ENCODE measurements around the gene TSPAN5. TPM values are rescaled to one million over a fixed set of nuclear protein-coding genes. Genes with fewer than 3 reads are reported as not detected.

The TSPAN5 gene
- total and polyA plus RNA-seq, 11 donors = 1.0 to 10.2 (median 5.6) TPM

DNA sequence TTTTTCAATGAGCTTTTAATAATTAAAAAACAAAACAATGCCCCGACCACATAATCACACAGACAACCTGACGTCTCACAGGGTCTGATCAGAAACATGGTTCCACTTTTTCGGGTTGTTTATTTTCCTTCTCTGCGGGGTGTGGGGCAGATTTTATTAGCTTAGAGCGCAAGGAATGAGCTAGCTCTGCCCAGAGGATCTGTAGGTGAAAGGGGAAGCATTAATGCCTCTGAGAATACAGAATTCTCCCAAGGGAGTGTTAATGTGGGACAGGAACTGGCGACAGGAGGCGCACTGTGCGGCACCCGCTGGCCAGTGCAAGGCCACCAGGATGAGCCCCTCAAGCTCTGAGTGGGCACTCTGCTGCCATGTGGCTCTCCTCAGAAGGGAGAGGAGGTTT, 181.5 kb downstream of the TSPAN5 start:
- intact Hi-C loops (cut with DNase I) = loop anchor here in 1 of 10 donors (10.0 kb wide), 1 partner anchor 458 kb away; no protein-coding TSS in a partner anchor
- no peaks in the 10 kb centered on the region for H3K27me3 ChIP-seq
- no peaks in the 10 kb centered on the region for H3K9me3 ChIP-seq
- ATAC-seq (no peak), DNase-seq (no peak)
- no peaks in the 10 kb centered on the region for H3K4me1 ChIP-seq
- 95 to 97% (median 97%) methylated on average over 9 of the region's 9 CpGs for WGBS, 4 donors
- TF ChIP-seq POLR2A (IDR thresholded peaks at IDR 0.05) (no peak), CTCF (IDR thresholded peaks at IDR 0.05) (no peak)
- no peak overlapping the region for H3K4me3 ChIP-seq
- H3K36me3 ChIP-seq = peaks cover 0 to 6% (median 0%) of the 10 kb centered on the region in 9 donors
- no peak overlapping the region for H3K27ac ChIP-seq

- H3K27me3 ChIP-seq = no peaks in the 10 kb centered on the region
- no peaks in the 10 kb centered on the region for H3K4me1 ChIP-seq
- no peak overlapping the region for H3K27ac ChIP-seq
- WGBS, 4 donors = 95 to 98% (median 96%) methylated on average over 3 of the region's 3 CpGs
- intact Hi-C loops (cut with DNase I) = loop anchor here in 1 of 10 donors (10.0 kb wide), 1 partner anchor 460 kb away; no protein-coding TSS in a partner anchor
- H3K36me3 ChIP-seq = peaks cover 0 to 6% (median 0%) of the 10 kb centered on the region in 9 donors
- no peak for TF ChIP-seq CTCF (IDR thresholded peaks at IDR 0.05)
- TF ChIP-seq POLR2A (IDR thresholded peaks at IDR 0.05) = no peak
- H3K9me3 ChIP-seq = no peaks in the 10 kb centered on the region
- H3K4me3 ChIP-seq = no peak overlapping the region
- DNase-seq = no peak
- ATAC-seq = no peak
Measured at GRCh38 chr4:98474408-98474844, 184.0 kb downstream of the TSPAN5 start.

DNA sequence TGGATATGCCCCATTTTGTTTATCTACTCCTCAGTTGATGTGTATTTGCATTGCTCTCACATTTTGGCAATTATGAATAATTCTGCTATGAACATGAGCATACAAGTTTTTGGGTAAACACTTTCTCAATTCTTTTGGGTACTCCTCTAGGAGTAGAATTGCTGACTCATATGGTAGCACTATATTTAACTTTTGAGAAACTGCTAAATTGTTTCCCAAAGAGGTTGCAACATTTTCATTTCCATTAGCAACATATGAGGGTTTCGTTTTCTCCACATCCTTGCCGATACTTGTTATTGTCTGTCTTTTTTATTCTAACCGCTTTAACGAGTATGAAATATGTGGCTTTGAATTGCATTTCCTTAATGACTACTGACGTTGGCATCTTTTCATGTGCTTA, 185.4 kb downstream of the TSPAN5 start:
- intact Hi-C loops (cut with DNase I) = loop anchor here in 1 of 10 donors (10.0 kb wide), 1 partner anchor 462 kb away; no protein-coding TSS in a partner anchor
- H3K27ac ChIP-seq = no peak overlapping the region
- ATAC-seq (no peak), DNase-seq (no peak)
- 87 to 90% (median 89%) methylated on average over 5 of the region's 5 CpGs for WGBS, 4 donors
- no peaks in the 10 kb centered on the region for H3K9me3 ChIP-seq
- H3K27me3 ChIP-seq = no peaks in the 10 kb centered on the region
- H3K36me3 ChIP-seq = peaks cover 0 to 6% (median 0%) of the 10 kb centered on the region in 9 donors
- TF ChIP-seq POLR2A (IDR thresholded peaks at IDR 0.05) = no peak
- TF ChIP-seq CTCF (IDR thresholded peaks at IDR 0.05) = no peak
- H3K4me3 ChIP-seq = no peak overlapping the region
- peaks cover 0 to 13% (median 6%) of the 10 kb centered on the region in 12 donors for H3K4me1 ChIP-seq

DNA sequence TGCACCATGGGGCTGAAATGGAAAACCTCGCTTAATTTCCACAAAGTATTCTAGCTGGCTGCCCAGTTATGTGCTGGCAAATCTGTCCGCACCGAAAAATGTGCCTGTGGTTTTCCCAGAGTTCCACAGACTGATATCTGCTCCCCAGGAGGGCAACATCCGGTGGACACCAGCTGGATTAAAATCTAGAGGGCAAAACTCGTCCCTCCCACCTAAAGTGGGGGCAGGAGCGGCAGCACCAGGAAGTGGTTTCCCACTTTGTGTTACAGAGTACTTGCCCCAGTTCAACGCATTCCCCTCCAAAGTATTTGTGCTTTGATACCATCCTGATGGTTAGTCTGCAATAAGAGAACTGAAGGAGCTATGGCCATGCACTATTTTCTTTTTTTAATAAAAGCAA, 187.6 kb downstream of the TSPAN5 start:
- no peaks in the 10 kb centered on the region for H3K9me3 ChIP-seq
- WGBS, 4 donors = 87 to 91% (median 88%) methylated on average over 7 of the region's 7 CpGs
- DNase-seq = no peak
- intact Hi-C loops (cut with DNase I) = loop anchor here in 1 of 10 donors (10.0 kb wide), 1 partner anchor 464 kb away; no protein-coding TSS in a partner anchor
- peaks cover 0 to 20% (median 10%) of the 10 kb centered on the region in 12 donors for H3K4me1 ChIP-seq
- peaks cover 0 to 4% (median 0%) of the 10 kb centered on the region in 9 donors for H3K36me3 ChIP-seq
- H3K4me3 ChIP-seq = no peak overlapping the region
- TF ChIP-seq POLR2A (IDR thresholded peaks at IDR 0.05) = no peak
- no peak for TF ChIP-seq CTCF (IDR thresholded peaks at IDR 0.05)
- H3K27me3 ChIP-seq = no peaks in the 10 kb centered on the region
- no peak for ATAC-seq
- H3K27ac ChIP-seq = peak overlapping the region in 1 of 12 donors; percentile 2

Data from heart left ventricle (tissue), 16 donors.